ENCODE results near the gene FASTKD3. TPM values are rescaled to one million over a fixed set of nuclear protein-coding genes. Genes with fewer than 3 reads are reported as not detected.

Gene FASTKD3
- total and polyA plus RNA-seq, 11 donors: 4.3 to 11.5 (median 6.1) TPM

DNA sequence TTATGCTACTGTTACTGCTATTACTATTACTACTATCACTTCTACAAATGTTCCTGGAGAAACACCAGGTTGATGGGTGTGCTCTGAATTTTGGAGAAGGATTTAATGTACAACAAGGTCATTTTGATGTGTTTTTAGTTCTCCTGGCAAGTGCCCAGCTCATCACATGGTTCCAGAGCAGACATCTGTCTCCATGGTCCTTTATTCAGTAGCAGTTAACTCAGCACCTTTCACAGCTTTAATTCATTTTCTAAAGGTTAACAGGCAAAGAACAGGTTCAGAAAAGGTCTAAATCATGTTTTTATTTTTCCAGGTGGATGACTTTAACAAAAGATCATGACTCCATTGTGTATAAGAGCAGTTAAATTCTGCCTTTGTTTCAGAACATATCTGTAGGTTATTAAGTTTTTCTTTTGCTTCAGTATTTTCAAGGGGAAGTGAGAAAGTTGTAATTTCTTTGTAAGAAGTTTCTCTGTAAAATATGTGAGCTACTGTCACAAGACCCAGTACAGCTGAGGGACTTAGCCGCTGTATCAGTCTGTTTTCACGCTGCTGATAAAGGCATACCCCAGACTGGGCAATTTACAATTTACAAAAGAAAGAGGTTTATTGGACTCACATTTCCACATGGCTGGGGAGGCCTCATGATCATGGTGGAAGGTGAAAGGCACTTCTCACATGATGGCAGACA lies 42.1 kb upstream of the FASTKD3 start:
- ATAC-seq: no peak
- Histone ChIP-seq H3K27me3 (no peaks in the 10 kb centered on the region), H3K9me3 (peaks cover 0 to 55% (median 19%) of the 10 kb centered on the region in 12 donors), H3K36me3 (peaks cover 0 to 39% (median 6%) of the 10 kb centered on the region in 9 donors), H3K4me3 (no peak overlapping the region), H3K4me1 (no peaks in the 10 kb centered on the region), H3K27ac (no peak overlapping the region)
- DNase-seq: no peak
- intact Hi-C loops (cut with DNase I): no loop called here
- no peak for TF ChIP-seq POLR2A (IDR thresholded peaks at IDR 0.05)
- TF ChIP-seq, protein P1, sequence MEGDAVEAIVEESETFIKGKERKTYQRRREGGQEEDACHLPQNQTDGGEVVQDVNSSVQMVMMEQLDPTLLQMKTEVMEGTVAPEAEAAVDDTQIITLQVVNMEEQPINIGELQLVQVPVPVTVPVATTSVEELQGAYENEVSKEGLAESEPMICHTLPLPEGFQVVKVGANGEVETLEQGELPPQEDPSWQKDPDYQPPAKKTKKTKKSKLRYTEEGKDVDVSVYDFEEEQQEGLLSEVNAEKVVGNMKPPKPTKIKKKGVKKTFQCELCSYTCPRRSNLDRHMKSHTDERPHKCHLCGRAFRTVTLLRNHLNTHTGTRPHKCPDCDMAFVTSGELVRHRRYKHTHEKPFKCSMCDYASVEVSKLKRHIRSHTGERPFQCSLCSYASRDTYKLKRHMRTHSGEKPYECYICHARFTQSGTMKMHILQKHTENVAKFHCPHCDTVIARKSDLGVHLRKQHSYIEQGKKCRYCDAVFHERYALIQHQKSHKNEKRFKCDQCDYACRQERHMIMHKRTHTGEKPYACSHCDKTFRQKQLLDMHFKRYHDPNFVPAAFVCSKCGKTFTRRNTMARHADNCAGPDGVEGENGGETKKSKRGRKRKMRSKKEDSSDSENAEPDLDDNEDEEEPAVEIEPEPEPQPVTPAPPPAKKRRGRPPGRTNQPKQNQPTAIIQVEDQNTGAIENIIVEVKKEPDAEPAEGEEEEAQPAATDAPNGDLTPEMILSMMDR (IDR thresholded peaks at IDR 0.05): no peak
- WGBS, 4 donors: 96 to 98% (median 97%) methylated on average over 2 of the region's 2 CpGs

DNA sequence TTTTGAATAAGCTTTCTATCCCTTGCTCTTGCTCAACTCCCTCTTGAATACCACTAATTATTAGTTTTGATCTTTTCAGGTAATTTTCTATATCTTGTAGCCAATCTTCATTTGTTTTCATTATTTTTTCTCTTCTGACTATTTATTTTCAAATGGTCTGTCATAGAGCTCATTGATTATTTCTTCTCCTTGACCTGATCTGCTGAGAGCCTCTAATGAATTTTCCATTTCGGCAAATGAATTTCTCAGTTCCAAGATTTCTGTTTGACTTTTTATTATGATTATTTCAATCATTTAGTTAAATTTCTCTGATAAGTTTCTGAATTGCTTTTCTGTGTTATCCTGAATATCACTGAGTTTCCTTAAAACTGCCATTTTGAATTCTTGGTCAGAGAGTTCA lies 39.5 kb upstream of the FASTKD3 start:
- intact Hi-C loops (cut with DNase I): no loop called here
- peaks cover 0 to 49% (median 19%) of the 10 kb centered on the region in 12 donors for H3K9me3 ChIP-seq
- 91 to 100% (median 99%) methylated on average over 1 of the region's 1 CpG for WGBS, 4 donors
- DNase-seq (no peak), ATAC-seq (no peak)
- H3K27me3 ChIP-seq: no peaks in the 10 kb centered on the region
- no peak overlapping the region for H3K27ac ChIP-seq
- TF ChIP-seq, protein P1 (IDR thresholded peaks at IDR 0.05): no peak
- TF ChIP-seq POLR2A (IDR thresholded peaks at IDR 0.05): no peak
- peaks cover 0 to 58% (median 10%) of the 10 kb centered on the region in 9 donors for H3K36me3 ChIP-seq
- H3K4me1 ChIP-seq: no peaks in the 10 kb centered on the region
- H3K4me3 ChIP-seq: no peak overlapping the region

DNA sequence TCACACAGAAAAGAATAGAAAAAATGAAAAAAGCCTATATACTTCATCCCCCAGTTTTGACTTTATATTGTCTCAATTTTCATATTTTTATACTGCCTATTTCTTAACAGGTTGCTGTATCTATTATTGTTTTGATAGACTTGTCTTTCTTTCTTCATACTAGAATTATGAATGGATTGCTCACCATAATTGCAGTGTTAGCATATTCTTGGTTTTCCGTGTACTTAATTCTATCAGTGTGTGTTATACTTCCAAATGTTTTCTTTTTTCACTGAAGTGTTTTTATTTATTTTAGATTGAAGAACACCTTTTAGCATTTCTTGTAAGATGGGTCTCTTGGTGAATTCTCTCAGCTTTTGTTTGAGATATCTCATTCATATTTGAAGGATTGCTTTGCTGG lies 38.8 kb upstream of the FASTKD3 start:
- H3K36me3 ChIP-seq: peaks cover 0 to 62% (median 12%) of the 10 kb centered on the region in 9 donors
- intact Hi-C loops (cut with DNase I): no loop called here
- peaks cover 0 to 42% (median 19%) of the 10 kb centered on the region in 12 donors for H3K9me3 ChIP-seq
- no peaks in the 10 kb centered on the region for H3K27me3 ChIP-seq
- DNase-seq (no peak), ATAC-seq (no peak)
- TF ChIP-seq, protein P1 (IDR thresholded peaks at IDR 0.05): no peak
- TF ChIP-seq POLR2A (IDR thresholded peaks at IDR 0.05): no peak
- no peak overlapping the region for H3K27ac ChIP-seq
- H3K4me3 ChIP-seq: no peak overlapping the region
- WGBS, 4 donors: 98 to 100% (median 100%) methylated on average over 1 of the region's 1 CpG
- H3K4me1 ChIP-seq: no peaks in the 10 kb centered on the region

DNA sequence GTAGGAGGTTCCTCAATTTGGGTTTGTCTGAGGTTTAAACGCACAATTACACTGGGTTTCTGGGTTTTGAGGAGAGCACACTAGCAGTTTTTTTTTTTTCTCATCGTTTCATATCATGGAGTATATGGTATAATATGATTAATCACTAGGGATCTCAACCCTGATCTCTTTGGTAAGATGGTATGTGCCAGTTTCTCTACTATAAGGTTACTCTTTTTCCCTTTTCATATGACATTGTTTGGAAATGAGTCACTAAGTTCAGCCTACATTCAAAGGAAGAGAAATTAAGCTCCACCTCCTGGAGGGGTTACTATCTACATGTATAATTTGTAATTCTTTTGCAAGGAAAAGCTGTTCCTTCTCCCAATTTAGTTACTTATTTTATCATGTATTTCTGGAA lies 35.3 kb upstream of the FASTKD3 start:
- Histone ChIP-seq H3K36me3 (peaks cover 0 to 91% (median 47%) of the 10 kb centered on the region in 9 donors), H3K27me3 (no peaks in the 10 kb centered on the region), H3K9me3 (peaks cover 0 to 28% (median 14%) of the 10 kb centered on the region in 12 donors), H3K4me1 (no peaks in the 10 kb centered on the region), H3K4me3 (no peak overlapping the region), H3K27ac (no peak overlapping the region)
- DNase-seq (no peak), ATAC-seq (no peak)
- TF ChIP-seq, protein P1 (IDR thresholded peaks at IDR 0.05): no peak
- TF ChIP-seq POLR2A (IDR thresholded peaks at IDR 0.05): no peak
- 93 to 95% (median 93%) methylated on average over 2 of the region's 2 CpGs for WGBS, 4 donors
- intact Hi-C loops (cut with DNase I): no loop called here
